Fibroblast of skin of scalp (primary cell): ENCODE results near the gene IL25.
"Not testable (repeated sequence)": the region's sequence is repeated elsewhere in the genome, so short reads cannot be mapped to it uniquely, and the experiment has no call there.

ENCODE experiments used
- DNase-seq: peaks from one replicate; pipeline ENCODE4 v3.0.0-alpha.2; 2013

Gene IL25

GRCh38 chr14:23376482-23377197 is 4.0 kb downstream of the IL25 start, which contains the start of gene CMTM5:
TSS of gene CMTM5 (plus strand) at chr14:23377046. CDS start at chr14:23377252, 206 bp downstream.
- DNase-seq = peak; percentile 25

- no peak for DNase-seq
These were observed 4.6 kb downstream of the IL25 start for GRCh38 chr14:23377198-23377550.

GRCh38 chr14:23377573-23378563 is 5.3 kb downstream of the IL25 start:
- no peak for DNase-seq

GRCh38 chr14:23378612-23379220 is 6.1 kb downstream of the IL25 start:
- no peak for DNase-seq

GRCh38 chr14:23379366-23380196 is 7.0 kb downstream of the IL25 start:
- DNase-seq = peak; percentile 30

- no peak for DNase-seq
These were observed 7.7 kb downstream of the IL25 start for GRCh38 chr14:23380197-23380914.

GRCh38 chr14:23380976-23381375 is 8.4 kb downstream of the IL25 start:
- no peak for DNase-seq

GRCh38 chr14:23381871-23382270 is 9.3 kb downstream of the IL25 start:
- no peak for DNase-seq

- no peak for DNase-seq
These were observed 9.7 kb downstream of the IL25 start for GRCh38 chr14:23382276-23382675.

- DNase-seq = no peak
These were observed 10.3 kb downstream of the IL25 start for GRCh38 chr14:23382731-23383440.

- no peak for DNase-seq
These were observed 11.9 kb downstream of the IL25 start for GRCh38 chr14:23384364-23385080.

GRCh38 chr14:23385244-23385641 is 12.6 kb downstream of the IL25 start:
- no peak for DNase-seq

GRCh38 chr14:23385642-23386265 is 13.1 kb downstream of the IL25 start:
- no peak for DNase-seq

GRCh38 chr14:23386266-23386657 is 13.7 kb downstream of the IL25 start:
- not testable (repeated sequence) for DNase-seq

- DNase-seq = no peak
These were observed 14.4 kb downstream of the IL25 start for GRCh38 chr14:23386999-23387398.

GRCh38 chr14:23387916-23388882 is 15.6 kb downstream of the IL25 start:
- no peak for DNase-seq

- DNase-seq = no peak
These were observed 16.4 kb downstream of the IL25 start for GRCh38 chr14:23388996-23389395.

GRCh38 chr14:23389396-23389795 is 16.8 kb downstream of the IL25 start:
- no peak for DNase-seq
